ENCODE measurements around the gene RFX4.
"Not testable (repeated sequence)": the region's sequence is repeated elsewhere in the genome, so short reads cannot be mapped to it uniquely, and the experiment has no call there.

Gene RFX4

DNA sequence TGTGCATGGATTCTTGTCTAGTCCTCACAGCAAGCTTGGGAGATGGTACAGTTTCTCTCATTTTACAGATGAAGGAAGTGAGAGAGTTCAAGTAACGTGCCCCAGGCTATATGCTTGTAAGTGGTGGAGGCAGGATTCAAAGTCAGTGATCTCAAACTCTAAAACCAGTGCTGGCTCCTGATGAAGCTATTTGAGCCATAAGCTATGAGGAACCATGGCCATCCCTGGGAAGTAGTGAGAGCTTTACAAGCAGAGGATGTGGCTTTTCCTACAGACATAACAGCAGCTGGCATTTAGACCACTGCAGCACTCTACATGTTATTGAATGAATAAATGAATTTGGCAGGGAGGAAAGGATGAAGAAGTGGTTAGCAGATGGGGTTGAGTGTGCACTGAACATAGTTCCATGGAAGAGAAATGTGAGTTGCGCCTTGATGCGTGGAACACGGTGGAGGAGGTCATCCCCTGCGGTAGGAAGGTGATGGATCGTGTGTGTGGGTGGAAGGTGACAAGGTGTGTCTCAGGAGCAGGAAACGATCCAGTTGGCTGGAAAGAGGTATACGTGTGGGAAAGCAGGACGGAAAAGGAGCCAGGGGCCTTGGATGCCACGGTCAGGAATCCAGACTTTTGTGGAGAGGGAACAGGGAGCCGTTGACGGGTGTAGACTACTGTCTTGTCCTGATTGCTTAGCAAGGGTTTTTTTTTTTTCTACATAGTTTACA lies 65.2 kb downstream of the RFX4 start:
- no peak for DNase-seq (ENCODE audit: low spot score)

- DNase-seq (ENCODE audit: low spot score): no peak
These were observed 65.9 kb downstream of the RFX4 start for GRCh38 chr12:106648736-106649135.

- no peak for DNase-seq (ENCODE audit: low spot score)
These were observed 68.7 kb downstream of the RFX4 start for GRCh38 chr12:106651552-106651951.

- no peak for DNase-seq (ENCODE audit: low spot score)
These were observed 69.8 kb downstream of the RFX4 start for GRCh38 chr12:106652510-106653015.

DNA sequence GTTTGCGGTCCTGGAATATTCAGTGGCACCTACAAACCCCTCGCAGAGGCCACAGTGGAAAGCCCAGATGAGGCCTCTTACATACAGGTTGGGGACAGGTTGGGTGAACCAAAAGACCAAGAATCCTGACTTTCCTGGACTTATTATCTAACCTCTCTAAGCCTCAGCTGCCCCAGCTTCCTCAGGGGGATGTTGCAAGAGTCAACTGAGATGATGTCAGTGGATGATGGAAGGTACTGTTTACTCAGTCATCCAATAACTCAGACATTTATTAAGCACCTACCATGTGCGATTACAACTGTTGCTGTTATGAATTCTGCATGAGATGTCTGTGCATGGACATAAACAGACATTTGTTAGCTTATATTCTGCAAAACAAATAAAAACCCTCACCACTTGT lies 72.8 kb downstream of the RFX4 start:
- DNase-seq (ENCODE audit: low spot score): no peak

DNA sequence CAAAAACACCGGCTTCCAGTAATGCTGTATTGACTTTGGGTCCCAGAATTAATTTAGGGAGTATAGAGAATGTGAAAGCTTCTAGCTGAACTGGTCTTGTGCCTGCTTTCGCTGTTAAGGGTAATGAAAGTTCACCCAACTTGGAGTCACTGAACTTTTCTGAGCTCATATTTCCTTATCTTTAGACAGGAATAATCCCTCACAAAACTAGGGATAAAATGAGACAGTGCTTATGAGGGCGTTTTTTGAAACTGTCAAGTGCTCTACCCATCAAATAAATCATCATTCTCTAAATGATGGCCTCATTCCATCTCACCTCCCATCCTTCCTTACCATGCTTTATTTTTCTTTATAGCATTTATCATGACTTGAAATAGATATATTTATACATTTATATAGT lies 74.7 kb downstream of the RFX4 start:
- DNase-seq (ENCODE audit: low spot score): no peak

DNA sequence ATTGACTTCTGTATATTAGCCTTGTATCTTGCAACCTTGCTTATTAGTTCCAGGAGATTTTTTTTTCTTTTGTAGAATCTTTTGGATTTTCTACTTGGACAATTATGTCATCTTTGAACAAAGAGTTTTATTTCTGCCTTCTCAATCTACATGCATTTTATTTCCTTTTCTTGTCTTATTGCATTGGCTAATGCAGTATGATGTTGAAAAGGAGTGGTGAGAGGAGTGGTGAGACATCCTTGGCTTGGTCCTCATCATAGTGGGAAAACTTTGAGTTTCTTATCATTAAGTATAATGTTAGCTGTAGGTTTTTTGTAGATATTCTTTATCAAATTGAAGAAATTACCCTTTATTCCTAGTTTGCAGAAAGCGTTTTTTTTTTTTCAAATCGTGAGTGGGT lies 80.6 kb downstream of the RFX4 start:
- no peak for DNase-seq (ENCODE audit: low spot score)

- DNase-seq (ENCODE audit: low spot score): no peak
These were observed 86.4 kb downstream of the RFX4 start for GRCh38 chr12:106669216-106669615.

DNA sequence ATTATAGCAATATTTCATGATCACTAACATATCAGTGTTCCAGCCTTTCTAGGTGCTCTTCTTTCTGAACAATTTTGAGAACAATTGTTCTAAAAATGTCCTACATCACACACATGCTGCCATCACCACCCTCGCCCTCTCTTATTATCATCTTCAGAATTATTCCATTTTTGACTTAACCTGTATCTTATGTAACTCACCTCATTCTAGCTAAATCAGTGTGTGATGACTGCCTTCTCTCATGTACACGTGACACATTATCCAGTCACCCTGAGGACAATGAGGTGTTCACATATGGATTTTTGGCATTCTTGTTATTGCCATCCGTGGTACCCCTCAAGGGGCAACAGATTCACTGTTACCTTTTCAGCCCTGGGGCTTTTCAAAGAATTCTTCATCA lies 87.3 kb downstream of the RFX4 start:
- no peak for DNase-seq (ENCODE audit: low spot score)

GRCh38 chr12:106671840-106672239 lies 89.0 kb downstream of the RFX4 start:
- DNase-seq (ENCODE audit: low spot score): no peak

DNA sequence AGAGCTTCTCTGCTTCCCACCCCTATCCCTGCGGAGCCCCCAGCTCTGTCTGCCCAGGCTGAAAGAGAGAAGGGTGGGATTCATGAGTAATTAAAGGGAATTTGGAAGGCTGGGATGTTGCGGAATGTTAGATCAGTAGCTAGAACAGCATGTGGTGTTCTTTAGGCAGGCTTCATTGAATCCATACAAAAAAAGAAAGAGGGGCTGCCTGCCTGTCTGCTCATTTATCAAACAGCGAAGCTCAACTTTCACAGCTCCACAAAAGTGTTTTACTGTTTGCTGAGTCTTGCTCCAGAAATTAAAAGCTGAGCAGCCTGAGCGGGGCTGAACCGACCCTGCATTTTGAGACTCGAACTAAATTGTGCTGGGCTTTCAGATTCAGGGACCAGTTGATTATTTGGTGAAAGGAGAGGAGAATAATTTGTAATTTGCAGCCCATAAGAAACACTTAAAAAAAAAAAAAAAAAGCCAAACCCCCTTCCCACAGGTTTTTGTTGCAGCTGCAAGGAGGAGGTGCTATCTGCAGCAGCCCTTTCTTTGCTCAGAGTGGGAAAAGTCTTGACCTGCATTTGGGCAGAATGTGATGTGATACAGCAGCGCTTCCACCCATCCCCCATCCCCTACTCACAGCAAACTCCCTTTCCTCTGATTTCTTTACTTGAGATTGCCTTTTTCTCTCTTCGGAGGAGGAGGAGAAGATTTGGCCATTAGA lies 89.7 kb downstream of the RFX4 start:
- no peak for DNase-seq (ENCODE audit: low spot score)

- no peak for DNase-seq (ENCODE audit: low spot score)
These were observed 90.3 kb downstream of the RFX4 start for GRCh38 chr12:106673141-106673540.

DNA sequence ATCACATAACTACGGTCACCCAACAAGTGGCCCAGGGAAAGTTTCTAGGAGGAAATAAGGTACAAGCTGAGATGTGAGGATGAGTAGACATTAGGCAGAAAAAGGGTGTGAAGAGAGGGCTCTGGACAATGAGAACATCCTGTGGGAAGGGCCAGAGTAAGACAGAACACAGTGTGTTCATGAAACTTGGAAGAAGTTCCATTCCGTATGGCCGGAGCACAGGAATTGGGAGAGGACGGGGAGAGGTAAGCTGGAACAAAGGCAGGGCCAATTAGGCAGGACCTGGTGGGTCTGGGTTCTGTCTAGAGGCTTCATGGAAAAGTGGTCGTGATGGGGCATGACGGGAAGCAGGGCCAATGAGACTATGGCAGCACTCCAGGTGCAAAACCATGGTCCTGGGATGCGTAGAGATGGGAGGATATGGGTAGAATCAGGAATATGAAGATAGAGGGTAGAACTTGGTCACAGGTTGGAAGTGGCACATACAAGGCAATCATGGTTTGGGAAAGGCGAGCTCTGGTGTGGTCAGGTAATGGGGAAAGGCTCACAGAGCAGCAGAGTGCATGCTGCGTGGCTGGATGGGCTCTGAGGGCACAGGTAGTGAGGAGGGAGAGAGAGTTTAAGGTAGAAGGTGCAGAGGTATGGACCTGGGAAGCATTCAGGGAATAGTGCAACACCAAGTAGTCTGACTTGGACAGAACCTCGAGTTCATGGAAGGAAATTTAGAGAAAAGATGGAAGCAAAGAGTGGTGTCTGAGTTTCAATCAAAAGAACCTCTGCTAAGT lies 93.0 kb downstream of the RFX4 start:
- DNase-seq (ENCODE audit: low spot score): no peak

- DNase-seq (ENCODE audit: low spot score): no peak
These were observed 96.8 kb downstream of the RFX4 start for GRCh38 chr12:106679574-106679973.

DNA sequence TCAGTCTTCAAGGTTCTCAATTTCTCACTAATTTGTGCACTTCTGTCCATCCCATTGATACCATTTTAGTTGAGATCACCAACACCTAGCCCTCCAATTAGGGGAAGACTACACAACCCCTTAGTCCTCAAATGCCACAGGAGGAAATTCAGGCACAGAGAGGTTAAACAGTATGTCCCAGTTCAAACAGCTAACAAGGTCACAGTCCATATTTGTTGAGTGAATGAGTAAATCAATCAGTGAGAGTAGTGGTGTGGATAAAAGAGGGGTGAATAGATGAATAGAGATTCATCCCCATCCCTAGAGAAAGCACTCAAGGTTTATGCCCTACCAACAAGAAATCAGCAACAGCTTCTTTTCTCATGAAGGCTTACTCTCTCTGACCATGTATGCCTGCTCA lies 97.5 kb downstream of the RFX4 start:
- no peak for DNase-seq (ENCODE audit: low spot score)

DNA sequence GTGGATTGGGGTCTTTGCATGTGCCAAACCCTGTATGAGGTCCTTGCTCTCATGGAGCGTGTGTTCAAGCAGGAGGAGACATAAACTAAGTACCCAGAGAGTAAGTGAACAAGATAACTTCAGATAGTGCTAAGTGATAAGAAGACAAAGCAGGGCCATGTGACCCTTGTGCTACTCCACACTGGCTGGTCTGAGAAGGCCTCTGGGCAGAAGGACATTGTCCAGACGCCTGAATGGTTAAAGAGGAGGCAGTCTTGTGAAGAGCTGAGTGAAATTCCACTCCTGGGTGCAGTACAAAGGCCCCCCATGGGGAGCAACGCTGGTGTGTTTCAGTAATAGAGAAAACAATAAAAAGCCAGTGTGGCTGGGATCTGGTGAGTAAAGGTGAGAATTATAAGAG lies 98.4 kb downstream of the RFX4 start:
- DNase-seq (ENCODE audit: low spot score): no peak

- DNase-seq (ENCODE audit: low spot score): no peak
These were observed 99.9 kb downstream of the RFX4 start for GRCh38 chr12:106682594-106683234.

- DNase-seq (ENCODE audit: low spot score): no peak
These were observed 101.7 kb downstream of the RFX4 start for GRCh38 chr12:106684497-106684896.

DNA sequence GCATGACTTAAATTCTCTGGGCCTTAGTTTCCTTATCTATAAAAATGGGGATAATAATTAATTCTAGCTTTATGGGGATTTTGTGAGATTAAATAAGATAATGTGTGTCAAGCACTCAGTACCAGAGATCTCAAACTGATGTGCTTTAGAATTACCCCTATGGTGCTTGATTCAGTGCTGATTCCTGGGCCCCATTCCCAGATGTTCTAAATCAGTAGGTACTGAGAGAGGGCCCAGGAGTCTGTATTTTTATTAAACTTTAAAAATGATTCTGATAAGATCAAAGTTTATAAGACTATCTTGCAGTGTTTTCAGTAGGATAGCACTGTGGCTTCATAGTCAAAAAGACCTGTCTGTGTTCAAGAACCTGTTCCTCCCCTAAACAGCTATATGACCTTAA lies 102.6 kb downstream of the RFX4 start:
- DNase-seq (ENCODE audit: low spot score): no peak

GRCh38 chr12:106687672-106688071 lies 104.9 kb downstream of the RFX4 start:
- DNase-seq (ENCODE audit: low spot score): no peak

- no peak for DNase-seq (ENCODE audit: low spot score)
These were observed 107.9 kb downstream of the RFX4 start for GRCh38 chr12:106690569-106691305.

- DNase-seq (ENCODE audit: low spot score): not testable (repeated sequence)
These were observed 109.2 kb downstream of the RFX4 start for GRCh38 chr12:106692033-106692432.

Measured in CD4-positive, alpha-beta T cell treated with Interleukin-6 at 100 ng/mL for 8 hours (primary cell).